ENCODE results near the gene EFCAB9.

Gene EFCAB9

GRCh38 chr5:172245046-172245445 is 51.1 kb downstream of the EFCAB9 start:
- DNase-seq: no peak

- no peak for DNase-seq
Measured at GRCh38 chr5:172245703-172246125, 51.7 kb downstream of the EFCAB9 start.

- no peak for DNase-seq
Measured at GRCh38 chr5:172248637-172249036, 54.7 kb downstream of the EFCAB9 start.

GRCh38 chr5:172251419-172251818 is 57.4 kb downstream of the EFCAB9 start:
- no peak for DNase-seq

GRCh38 chr5:172252501-172252900 is 58.5 kb downstream of the EFCAB9 start:
- no peak for DNase-seq

All from activated CD8-positive, alpha-beta memory T cell treated with anti-CD3 and anti-CD28 coated beads, Interleukin-2, amount 50 U/mL, for 4 hours (primary cell).